ENCODE measurements around the gene MEAK7.
A peak's percentile ranks its signal among the peaks of the same experiment; 100 is the strongest.

MEAK7 gene

DNA sequence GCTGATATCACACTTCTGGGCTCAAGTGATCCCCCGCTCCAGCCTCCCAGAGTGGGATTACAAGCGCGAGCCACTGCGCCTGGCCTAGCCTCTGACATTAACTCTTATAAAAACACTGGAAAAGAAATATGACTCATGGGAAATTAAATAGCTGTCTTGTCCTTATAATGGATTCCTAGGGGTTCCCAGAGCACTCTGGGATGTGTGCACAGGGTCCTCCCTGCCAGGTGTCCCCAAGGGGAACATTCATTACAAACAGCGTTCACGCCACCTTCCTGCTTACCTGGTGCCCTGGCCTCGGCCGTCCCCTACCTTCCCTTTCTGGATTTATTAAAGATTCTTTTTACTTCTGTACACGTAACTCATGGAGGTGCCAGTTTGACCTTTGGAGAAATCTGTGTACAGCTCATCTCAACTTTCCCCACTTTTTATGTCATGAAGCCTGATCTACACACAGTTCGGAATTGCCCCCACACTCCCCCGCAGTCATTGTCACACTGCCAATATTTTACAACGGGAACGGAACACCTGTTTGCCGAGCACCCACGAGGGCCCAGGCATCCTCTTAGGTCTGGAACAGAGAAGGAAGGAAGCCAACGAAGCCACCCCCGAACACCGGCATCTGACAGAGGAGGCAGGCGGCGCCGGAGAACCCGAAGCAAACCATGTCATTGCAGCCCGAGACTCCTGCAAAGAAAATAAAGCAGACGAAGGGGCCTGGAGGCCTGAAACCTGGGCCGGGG, 39.7 kb upstream of the MEAK7 start:
- Histone ChIP-seq H3K4me1 (ENCODE audit: control insufficient read depth, insufficient read depth, low read length, unreplicated experiment) (peaks cover 25% of the 10 kb centered on the region), H3K27ac (ENCODE audit: low read depth, low read length) (no peak overlapping the region), H2AFZ (ENCODE audit: low read length, unreplicated experiment) (no peak overlapping the region), H3K36me3 (ENCODE audit: insufficient read depth, low read length) (no peaks in the 10 kb centered on the region), H3K4me3 (ENCODE audit: low read depth, low read length) (no peak overlapping the region), H3K27me3 (ENCODE audit: insufficient read depth, low read length) (no peaks in the 10 kb centered on the region), H3K79me2 (ENCODE audit: control insufficient read depth, insufficient read depth, low read length, unreplicated experiment) (no peaks in the 10 kb centered on the region)

DNA sequence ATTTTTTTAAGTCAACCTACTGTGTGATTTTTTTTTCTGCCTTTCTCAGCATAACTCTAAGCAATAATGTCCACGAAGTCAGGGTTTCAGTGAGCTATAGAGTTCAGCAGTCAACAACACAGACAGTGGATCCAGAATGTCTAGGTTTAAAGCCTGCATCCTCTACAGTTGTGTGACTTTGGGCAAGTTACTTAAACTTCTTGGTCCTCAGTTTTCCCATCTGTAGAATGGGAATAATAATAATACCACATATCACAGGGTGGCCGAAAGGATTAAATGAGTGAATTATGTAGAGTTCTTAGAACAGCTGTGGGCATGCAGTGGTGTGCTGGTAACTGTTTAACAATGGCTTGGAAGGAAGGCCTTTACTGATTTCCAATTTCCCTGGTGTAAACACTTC, 38.8 kb upstream of the MEAK7 start:
- H3K4me1 ChIP-seq (ENCODE audit: control insufficient read depth, insufficient read depth, low read length, unreplicated experiment) = peaks cover 29% of the 10 kb centered on the region
- H3K27me3 ChIP-seq (ENCODE audit: insufficient read depth, low read length) = no peaks in the 10 kb centered on the region
- H2AFZ ChIP-seq (ENCODE audit: low read length, unreplicated experiment) = no peak overlapping the region

DNA sequence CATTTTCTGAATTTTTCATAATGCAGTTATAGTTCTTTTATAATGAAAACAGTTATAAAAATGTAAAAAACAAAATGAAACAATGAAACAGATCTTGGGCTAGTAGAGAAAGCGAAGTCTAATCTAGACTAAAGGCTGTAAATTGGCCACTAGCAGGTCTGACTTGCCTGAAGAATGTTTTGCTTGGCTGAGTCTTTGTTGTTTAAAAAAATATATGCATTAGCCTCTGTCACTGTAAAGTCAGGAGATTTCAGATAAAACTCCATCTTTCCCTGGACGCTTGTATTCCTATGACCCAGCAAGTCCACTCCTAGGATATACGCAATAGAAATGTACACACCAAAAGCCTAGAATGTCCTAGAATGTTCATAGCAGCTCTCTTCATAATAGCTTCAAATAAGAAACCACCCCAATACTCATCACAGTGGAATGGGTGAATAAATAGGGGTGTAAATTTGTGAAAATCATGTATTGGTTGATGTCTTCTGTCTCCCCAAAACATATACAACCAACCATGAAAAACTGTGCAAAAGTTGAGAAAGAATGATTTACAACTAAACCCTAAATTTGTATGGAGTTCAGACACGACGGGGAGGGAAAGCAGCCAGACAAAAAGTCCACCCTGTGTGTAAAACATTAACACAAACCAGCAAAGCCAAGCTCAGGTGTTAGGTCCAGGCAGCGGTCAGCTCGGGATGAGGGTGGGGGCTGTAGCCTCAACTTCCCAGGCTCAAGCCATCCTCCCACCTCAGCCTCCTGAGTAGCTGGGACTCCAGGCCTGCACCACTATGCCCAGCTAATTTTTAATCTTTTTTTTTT, 37.7 kb upstream of the MEAK7 start:
- peak overlapping the region; percentile 41 for H2AFZ ChIP-seq (ENCODE audit: low read length, unreplicated experiment)
- H3K36me3 ChIP-seq (ENCODE audit: insufficient read depth, low read length) = no peaks in the 10 kb centered on the region
- H3K4me1 ChIP-seq (ENCODE audit: control insufficient read depth, insufficient read depth, low read length, unreplicated experiment) = peaks cover 38% of the 10 kb centered on the region
- H3K4me3 ChIP-seq (ENCODE audit: low read depth, low read length) = peak overlapping the region; percentile 20
- H3K79me2 ChIP-seq (ENCODE audit: control insufficient read depth, insufficient read depth, low read length, unreplicated experiment) = no peaks in the 10 kb centered on the region
- peak overlapping the region; percentile 67 for H3K27ac ChIP-seq (ENCODE audit: low read depth, low read length)
- no peaks in the 10 kb centered on the region for H3K27me3 ChIP-seq (ENCODE audit: insufficient read depth, low read length)

More for the DNA sequence above, 38.8 kb upstream of the MEAK7 start:
- H3K27ac ChIP-seq (ENCODE audit: low read depth, low read length) = no peak overlapping the region
- H3K4me3 ChIP-seq (ENCODE audit: low read depth, low read length) = no peak overlapping the region
- no peaks in the 10 kb centered on the region for H3K36me3 ChIP-seq (ENCODE audit: insufficient read depth, low read length)
- H3K79me2 ChIP-seq (ENCODE audit: control insufficient read depth, insufficient read depth, low read length, unreplicated experiment) = no peaks in the 10 kb centered on the region

DNA sequence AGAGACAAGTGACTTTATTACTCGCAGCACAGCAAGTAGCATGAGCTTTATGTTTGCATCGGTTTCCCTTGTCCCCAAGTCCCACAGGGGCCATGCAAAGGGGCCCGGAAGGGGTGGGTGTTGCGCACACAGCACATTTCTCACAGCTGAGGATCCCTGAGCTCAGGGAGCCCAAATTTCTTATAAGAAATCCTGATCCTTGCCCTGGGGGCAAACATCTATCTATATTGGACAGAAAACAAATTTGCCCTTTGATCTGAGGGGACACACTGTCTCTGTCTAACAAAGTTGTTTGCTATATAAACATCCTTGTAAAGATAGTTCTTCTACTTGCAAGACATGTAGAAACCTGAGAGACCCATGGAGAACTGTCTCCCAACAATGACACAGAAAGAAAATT, 35.7 kb upstream of the MEAK7 start:
- H3K27me3 ChIP-seq (ENCODE audit: insufficient read depth, low read length) = no peaks in the 10 kb centered on the region
- H3K27ac ChIP-seq (ENCODE audit: low read depth, low read length) = no peak overlapping the region
- peaks cover 39% of the 10 kb centered on the region for H3K4me1 ChIP-seq (ENCODE audit: control insufficient read depth, insufficient read depth, low read length, unreplicated experiment)
- no peaks in the 10 kb centered on the region for H3K36me3 ChIP-seq (ENCODE audit: insufficient read depth, low read length)
- no peak overlapping the region for H3K4me3 ChIP-seq (ENCODE audit: low read depth, low read length)
- H2AFZ ChIP-seq (ENCODE audit: low read length, unreplicated experiment) = no peak overlapping the region
- no peaks in the 10 kb centered on the region for H3K79me2 ChIP-seq (ENCODE audit: control insufficient read depth, insufficient read depth, low read length, unreplicated experiment)

DNA sequence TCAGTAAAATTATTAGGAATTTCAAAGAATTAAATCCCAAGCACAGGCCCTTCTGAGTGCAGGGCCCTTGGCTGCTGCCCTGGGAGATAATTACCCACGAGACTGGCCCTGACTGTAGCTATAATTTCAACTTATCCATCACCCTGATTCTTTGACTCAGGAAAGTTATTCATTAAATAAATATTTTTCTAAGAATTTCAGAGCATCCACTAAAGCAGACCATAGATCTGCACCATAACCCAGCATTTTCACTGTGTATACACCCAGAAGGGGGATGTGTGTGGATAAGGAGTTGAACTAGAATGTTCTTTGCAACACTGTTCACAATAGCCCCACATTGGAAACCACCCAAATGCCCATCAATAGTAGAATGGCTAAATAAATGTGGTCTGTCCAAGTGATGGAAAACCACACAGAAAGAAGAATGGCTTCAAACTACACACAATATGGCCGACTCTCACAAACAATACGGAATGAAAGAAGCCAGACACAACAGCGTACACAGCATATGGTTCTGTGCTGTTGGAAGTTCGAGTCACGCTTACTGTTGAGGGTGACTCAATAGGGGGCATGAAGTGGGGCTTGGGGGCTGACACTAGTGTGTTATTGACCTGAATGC, 33.9 kb upstream of the MEAK7 start:
- peak overlapping the region; percentile 30 for H3K27ac ChIP-seq (ENCODE audit: low read depth, low read length)
- peak overlapping the region; percentile 15 for H2AFZ ChIP-seq (ENCODE audit: low read length, unreplicated experiment)
- no peaks in the 10 kb centered on the region for H3K79me2 ChIP-seq (ENCODE audit: control insufficient read depth, insufficient read depth, low read length, unreplicated experiment)
- no peaks in the 10 kb centered on the region for H3K27me3 ChIP-seq (ENCODE audit: insufficient read depth, low read length)
- no peak overlapping the region for H3K4me3 ChIP-seq (ENCODE audit: low read depth, low read length)
- H3K4me1 ChIP-seq (ENCODE audit: control insufficient read depth, insufficient read depth, low read length, unreplicated experiment) = peaks cover 29% of the 10 kb centered on the region
- no peaks in the 10 kb centered on the region for H3K36me3 ChIP-seq (ENCODE audit: insufficient read depth, low read length)

DNA sequence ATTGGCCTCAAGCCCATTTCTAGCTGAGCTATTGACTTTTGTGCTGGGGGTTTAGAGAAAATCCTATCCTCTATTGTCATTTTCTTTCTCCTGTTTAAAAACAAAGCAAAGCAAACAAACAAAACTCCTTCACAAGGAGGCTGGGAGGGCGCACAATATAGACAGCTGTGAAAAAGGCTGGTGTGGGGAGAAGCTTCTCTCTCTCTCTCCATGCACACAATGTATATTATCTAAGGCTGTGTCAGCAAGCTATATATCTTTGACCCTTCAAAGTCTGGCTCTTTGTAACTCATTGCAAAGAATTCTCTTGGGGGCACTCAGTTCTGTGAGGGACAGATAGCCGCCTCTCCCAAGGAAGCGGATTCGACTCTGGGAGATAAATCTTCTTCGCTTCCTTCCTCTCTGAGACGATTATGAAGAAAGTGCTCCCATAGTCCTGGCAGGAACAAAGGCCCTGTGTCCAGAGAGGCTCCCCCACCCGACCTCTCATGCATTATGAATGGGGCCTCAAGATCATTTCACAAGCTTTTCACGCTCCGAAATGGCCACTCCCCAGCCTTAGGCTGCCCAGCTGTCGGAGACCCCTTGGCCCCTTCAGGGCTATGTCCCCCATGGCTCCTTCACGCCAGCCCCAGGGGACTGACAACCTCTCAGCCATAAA, 33.2 kb upstream of the MEAK7 start:
- Histone ChIP-seq H2AFZ (ENCODE audit: low read length, unreplicated experiment) (peak overlapping the region; percentile 15), H3K27ac (ENCODE audit: low read depth, low read length) (peak overlapping the region; percentile 30), H3K79me2 (ENCODE audit: control insufficient read depth, insufficient read depth, low read length, unreplicated experiment) (no peaks in the 10 kb centered on the region), H3K36me3 (ENCODE audit: insufficient read depth, low read length) (no peaks in the 10 kb centered on the region), H3K4me1 (ENCODE audit: control insufficient read depth, insufficient read depth, low read length, unreplicated experiment) (peaks cover 36% of the 10 kb centered on the region), H3K4me3 (ENCODE audit: low read depth, low read length) (no peak overlapping the region), H3K27me3 (ENCODE audit: insufficient read depth, low read length) (no peaks in the 10 kb centered on the region)

DNA sequence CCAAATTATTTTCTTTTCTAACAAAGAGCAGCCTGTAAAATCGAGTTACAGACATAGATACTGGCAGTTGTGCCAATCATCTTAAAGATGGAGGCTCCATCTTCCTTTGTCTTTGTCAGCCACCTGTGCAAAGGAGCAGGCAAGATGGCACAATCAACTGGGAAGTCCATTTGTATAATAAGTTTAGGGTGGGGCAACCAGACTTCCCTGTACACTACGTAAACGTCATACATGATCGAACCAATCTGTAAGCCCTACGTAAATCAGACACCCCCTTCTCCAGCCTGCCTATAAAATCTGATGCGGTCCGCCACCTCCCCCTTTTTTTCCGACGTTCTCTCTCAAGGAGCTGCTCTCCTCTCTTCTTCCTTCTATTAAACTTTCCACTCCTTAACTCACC, 31.4 kb upstream of the MEAK7 start:
- Histone ChIP-seq H3K79me2 (ENCODE audit: control insufficient read depth, insufficient read depth, low read length, unreplicated experiment) (no peaks in the 10 kb centered on the region), H3K4me3 (ENCODE audit: low read depth, low read length) (no peak overlapping the region), H3K36me3 (ENCODE audit: insufficient read depth, low read length) (no peaks in the 10 kb centered on the region), H3K27ac (ENCODE audit: low read depth, low read length) (no peak overlapping the region), H3K27me3 (ENCODE audit: insufficient read depth, low read length) (no peaks in the 10 kb centered on the region), H3K4me1 (ENCODE audit: control insufficient read depth, insufficient read depth, low read length, unreplicated experiment) (peaks cover 34% of the 10 kb centered on the region), H2AFZ (ENCODE audit: low read length, unreplicated experiment) (no peak overlapping the region)

DNA sequence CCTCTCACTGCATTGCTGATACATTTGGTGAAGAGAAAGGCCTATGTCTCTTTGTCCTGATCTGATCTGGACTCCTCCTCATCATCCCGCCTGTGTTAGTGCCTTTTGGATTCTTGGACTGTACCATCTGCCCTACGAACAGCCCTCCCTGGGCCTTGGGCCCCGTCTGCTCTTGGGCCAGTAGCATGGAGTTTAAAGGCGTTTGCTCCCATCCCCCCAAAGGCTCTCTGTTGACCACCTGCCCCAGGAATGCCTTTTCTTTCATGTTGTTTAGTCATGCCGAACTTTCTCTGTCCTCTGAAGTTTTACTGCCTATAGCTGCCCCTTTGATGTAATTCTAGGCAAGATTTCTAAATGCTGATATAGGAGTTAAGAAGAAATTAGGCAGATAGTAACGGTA, 30.9 kb upstream of the MEAK7 start:
- no peaks in the 10 kb centered on the region for H3K27me3 ChIP-seq (ENCODE audit: insufficient read depth, low read length)
- H3K27ac ChIP-seq (ENCODE audit: low read depth, low read length) = no peak overlapping the region
- no peaks in the 10 kb centered on the region for H3K36me3 ChIP-seq (ENCODE audit: insufficient read depth, low read length)
- H3K79me2 ChIP-seq (ENCODE audit: control insufficient read depth, insufficient read depth, low read length, unreplicated experiment) = no peaks in the 10 kb centered on the region
- peaks cover 34% of the 10 kb centered on the region for H3K4me1 ChIP-seq (ENCODE audit: control insufficient read depth, insufficient read depth, low read length, unreplicated experiment)
- no peak overlapping the region for H2AFZ ChIP-seq (ENCODE audit: low read length, unreplicated experiment)
- no peak overlapping the region for H3K4me3 ChIP-seq (ENCODE audit: low read depth, low read length)

DNA sequence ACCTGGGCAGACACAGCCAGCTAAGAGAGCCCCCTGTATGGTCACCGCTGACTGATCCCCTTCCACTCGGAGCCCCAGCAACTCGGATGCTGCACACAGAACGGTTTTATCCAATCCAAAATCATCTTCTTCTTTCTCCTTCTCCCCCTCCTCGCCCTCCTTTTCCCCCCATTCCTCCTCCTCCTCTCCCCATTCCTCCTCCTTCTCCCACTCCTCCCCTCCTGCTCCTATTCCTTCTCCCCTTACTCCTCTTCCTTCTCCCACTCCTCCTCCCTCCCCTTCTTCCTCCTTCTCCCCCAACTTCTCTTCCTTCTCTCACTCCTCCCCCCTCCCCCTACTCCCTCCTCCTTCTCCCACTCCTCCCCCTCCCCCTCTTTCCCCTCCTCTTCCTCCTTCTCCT, 30.4 kb upstream of the MEAK7 start:
- Histone ChIP-seq H3K4me3 (ENCODE audit: low read depth, low read length) (no peak overlapping the region), H3K27me3 (ENCODE audit: insufficient read depth, low read length) (no peaks in the 10 kb centered on the region), H3K36me3 (ENCODE audit: insufficient read depth, low read length) (no peaks in the 10 kb centered on the region), H3K27ac (ENCODE audit: low read depth, low read length) (no peak overlapping the region), H2AFZ (ENCODE audit: low read length, unreplicated experiment) (no peak overlapping the region), H3K4me1 (ENCODE audit: control insufficient read depth, insufficient read depth, low read length, unreplicated experiment) (peaks cover 34% of the 10 kb centered on the region), H3K79me2 (ENCODE audit: control insufficient read depth, insufficient read depth, low read length, unreplicated experiment) (no peaks in the 10 kb centered on the region)

DNA sequence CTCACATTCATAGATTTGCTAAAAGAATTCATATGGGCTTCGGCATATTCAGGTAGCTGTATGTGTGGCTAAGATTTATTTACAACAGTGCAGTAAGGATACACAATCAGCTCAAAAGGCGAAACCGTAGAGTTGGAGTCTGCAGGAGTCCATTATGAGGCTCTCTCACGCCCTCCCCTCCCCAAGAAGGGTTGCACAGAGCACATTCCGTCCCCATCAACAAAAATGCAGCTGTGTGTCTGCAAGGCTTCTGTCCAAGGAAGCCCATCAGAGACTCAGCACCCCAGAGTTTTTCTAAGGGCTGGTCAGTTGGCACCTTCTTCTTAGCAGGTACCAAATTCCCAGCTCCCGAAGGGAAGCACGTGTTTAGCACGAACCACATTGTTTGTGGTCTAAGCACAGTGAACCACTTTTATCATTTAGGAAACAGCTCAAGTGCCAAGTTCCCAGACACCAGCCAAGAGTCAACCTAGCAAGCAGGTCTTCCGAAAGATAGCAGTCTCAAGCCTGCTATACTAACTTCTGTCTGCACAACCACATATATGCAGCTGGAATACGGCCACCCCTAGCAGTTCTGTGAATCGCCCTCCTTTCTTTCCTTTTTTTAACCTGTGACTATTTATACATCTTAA, 28.5 kb upstream of the MEAK7 start:
- Histone ChIP-seq H3K27me3 (ENCODE audit: insufficient read depth, low read length) (no peaks in the 10 kb centered on the region), H3K4me1 (ENCODE audit: control insufficient read depth, insufficient read depth, low read length, unreplicated experiment) (peaks cover 28% of the 10 kb centered on the region), H3K4me3 (ENCODE audit: low read depth, low read length) (peak overlapping the region; percentile 4; the same call in 1 of the 2 replicates), H3K27ac (ENCODE audit: low read depth, low read length) (peak overlapping the region; percentile 81), H3K36me3 (ENCODE audit: insufficient read depth, low read length) (no peaks in the 10 kb centered on the region), H2AFZ (ENCODE audit: low read length, unreplicated experiment) (peak overlapping the region; percentile 11), H3K79me2 (ENCODE audit: control insufficient read depth, insufficient read depth, low read length, unreplicated experiment) (no peaks in the 10 kb centered on the region)
